NCI-H1436 treated with DMSO at 0.1 percent for 48 hours (cell line): Measurements from ENCODE around the gene SNX18.

ENCODE experiments used
- DNase-seq: peaks from one replicate; lab custom pipeline; 2025; lab: John Stamatoyannopoulos, UW

SNX18 gene

GRCh38 chr5:54541823-54542783, 24.5 kb downstream of the SNX18 start:
- no peak for DNase-seq

GRCh38 chr5:54544044-54544443, 26.5 kb downstream of the SNX18 start:
- no peak for DNase-seq

GRCh38 chr5:54545796-54546195, 28.2 kb downstream of the SNX18 start:
- DNase-seq = no peak

- DNase-seq = no peak
These were observed 30.2 kb downstream of the SNX18 start for GRCh38 chr5:54547711-54548250.

DNA sequence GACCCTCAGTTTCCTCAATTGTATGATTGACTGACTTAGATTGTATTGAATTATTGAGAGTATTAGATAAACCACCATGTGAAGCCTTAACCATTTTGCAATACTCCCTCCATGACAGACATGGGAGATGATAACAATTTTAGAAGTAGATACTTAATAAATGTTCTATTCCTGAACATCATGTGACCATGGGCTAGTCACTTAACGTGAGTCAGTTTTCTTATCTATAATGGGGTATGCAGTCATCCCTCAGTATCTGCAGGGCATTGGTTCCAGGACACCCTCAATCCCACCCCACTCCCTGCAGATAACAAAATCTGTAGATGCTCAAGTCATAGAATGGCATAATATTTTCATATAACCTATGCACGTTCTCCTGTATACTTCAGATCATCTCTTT, 31.0 kb downstream of the SNX18 start:
- DNase-seq = no peak

- DNase-seq = no peak
These were observed 33.7 kb downstream of the SNX18 start for GRCh38 chr5:54551292-54551691.

- no peak for DNase-seq
These were observed 34.4 kb downstream of the SNX18 start for GRCh38 chr5:54551926-54552325.

DNA sequence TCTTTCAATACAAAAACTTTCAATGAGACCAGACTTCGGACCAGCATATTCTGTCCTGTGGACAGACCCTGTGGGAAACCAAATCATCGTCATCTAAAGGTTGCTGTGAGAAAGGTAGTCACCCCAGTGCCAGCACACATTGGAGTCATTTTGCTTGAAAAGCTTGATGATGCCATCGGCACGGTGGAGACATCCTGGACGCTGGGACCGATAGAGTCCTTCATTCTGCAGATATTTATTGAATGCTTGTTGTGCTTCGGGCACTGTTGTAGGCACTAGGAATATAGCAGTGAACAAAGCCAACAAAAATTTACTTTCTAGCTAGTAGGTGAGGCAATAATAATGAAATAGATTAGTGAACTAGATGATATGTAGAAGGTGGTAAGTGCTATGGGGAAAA, 34.9 kb downstream of the SNX18 start:
- no peak for DNase-seq

DNA sequence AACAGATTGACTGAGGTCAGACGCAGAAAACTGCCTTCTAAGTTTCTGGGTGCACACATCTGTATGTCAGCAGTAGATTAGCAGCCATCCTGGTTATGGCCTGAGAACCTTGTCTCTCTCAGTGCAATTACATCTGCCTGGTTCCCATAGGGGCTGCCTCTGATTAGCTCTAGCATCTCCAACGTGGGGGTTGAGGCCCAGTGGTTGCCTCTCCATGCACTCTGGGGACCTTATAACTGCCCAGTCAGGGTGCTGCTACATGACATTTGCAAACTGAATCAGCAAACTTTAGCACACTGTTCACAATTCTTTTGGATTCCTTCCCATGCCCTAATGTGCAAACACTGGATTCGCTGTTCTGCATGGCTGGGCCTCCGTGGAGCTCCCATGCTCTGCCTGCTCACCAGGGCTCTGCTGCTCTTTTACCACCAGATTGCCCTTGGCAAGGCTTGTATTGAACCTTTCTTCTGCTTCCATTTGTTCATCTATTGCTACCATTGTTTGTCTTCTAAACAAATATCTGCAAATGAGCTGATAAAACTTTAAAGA, 36.2 kb downstream of the SNX18 start:
- no peak for DNase-seq

DNA sequence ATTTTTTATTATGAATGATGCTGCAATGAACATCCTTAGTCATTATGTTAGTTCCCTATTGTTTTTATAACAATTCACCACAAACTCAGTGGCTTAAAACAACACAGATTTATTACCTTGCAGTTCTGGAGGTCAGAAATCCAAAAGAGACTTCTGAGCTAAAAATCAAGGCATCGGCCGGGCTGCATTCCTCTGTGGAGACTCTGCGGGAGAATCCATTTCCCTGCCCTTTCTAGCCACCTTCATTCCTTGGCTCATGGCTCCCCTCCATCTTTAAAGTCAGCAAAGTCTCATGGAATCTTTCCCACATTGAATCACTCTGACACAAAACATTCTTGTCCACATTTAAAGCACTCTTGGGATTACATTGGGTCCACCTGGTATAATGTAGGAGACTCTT, 38.6 kb downstream of the SNX18 start:
- DNase-seq = no peak

DNA sequence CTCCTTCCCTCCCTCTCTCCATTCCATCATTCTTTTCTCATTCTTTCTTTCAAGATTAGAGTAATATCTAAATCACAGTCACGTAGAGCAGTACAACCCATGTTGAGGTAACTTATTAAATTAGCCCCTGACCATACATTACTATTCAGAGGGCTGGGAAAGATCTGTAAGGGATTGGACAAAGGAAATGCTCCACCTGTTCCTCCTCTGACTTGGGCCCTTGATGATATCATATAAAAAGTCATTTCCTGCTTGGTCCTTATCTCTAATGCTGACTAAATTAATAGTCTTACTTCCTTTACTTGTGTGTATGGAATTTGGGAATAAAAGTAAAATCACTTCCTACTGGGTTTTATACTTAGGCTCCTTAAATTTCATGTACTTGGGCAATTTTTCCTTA, 40.8 kb downstream of the SNX18 start:
- no peak for DNase-seq

- no peak for DNase-seq
These were observed 44.1 kb downstream of the SNX18 start for GRCh38 chr5:54561651-54562050.

- no peak for DNase-seq
These were observed 45.7 kb downstream of the SNX18 start for GRCh38 chr5:54563083-54563761.

- DNase-seq = no peak
These were observed 50.4 kb downstream of the SNX18 start for GRCh38 chr5:54567996-54568395.

DNA sequence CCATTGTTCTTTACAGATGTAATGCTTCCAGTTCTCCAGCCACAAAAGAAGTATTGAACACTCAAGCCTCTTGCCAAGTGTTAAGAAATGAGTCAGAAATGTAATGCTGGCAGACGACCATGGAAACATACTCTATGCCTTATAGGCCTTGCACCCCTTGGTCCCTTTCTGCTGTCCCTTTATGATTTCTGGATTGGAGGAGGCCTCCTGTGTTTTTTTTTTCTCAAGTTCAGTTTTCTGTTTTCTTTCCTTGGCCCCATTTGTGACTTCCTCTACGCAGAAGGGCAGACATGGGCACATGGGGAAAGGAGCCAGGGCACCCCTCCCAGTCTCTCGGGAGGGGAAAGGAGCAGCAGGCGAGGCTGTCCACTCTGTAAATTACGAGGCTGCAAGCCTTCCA, 53.4 kb downstream of the SNX18 start:
- no peak for DNase-seq

- no peak for DNase-seq
These were observed 53.9 kb downstream of the SNX18 start for GRCh38 chr5:54571462-54571861.

DNA sequence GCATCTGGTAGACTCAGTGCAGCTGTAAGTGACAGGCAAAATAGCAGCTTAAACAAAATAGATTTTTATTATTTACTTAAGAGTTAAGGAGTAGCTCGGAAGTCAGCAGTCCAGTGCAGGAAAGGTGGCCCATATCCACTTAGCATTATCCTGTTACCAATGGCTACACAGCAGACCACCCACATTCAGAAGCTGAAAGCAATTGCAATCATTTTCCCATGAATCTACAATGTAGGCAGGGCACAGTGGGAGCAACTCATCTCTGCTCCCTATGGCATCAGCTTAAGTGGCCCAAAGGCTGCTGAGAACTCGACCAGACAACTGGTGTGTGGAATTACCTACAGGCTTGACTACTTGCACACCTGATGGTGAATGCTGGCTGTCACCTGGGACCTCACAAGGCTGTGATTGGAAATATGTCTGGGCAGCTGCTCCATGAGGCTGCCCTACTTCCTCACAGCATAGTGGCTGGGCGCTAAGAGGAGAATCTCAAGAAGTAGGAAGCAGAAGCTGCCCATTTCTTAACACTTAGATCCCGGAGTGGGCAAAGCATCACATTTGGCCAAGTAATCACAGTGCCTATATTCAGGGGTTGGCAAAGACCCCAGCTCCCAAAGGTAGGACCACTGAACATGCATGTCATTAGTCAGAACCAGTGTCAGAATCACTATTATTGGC, 56.4 kb downstream of the SNX18 start:
- DNase-seq = no peak

- no peak for DNase-seq
These were observed 60.0 kb downstream of the SNX18 start for GRCh38 chr5:54577528-54577927.

DNA sequence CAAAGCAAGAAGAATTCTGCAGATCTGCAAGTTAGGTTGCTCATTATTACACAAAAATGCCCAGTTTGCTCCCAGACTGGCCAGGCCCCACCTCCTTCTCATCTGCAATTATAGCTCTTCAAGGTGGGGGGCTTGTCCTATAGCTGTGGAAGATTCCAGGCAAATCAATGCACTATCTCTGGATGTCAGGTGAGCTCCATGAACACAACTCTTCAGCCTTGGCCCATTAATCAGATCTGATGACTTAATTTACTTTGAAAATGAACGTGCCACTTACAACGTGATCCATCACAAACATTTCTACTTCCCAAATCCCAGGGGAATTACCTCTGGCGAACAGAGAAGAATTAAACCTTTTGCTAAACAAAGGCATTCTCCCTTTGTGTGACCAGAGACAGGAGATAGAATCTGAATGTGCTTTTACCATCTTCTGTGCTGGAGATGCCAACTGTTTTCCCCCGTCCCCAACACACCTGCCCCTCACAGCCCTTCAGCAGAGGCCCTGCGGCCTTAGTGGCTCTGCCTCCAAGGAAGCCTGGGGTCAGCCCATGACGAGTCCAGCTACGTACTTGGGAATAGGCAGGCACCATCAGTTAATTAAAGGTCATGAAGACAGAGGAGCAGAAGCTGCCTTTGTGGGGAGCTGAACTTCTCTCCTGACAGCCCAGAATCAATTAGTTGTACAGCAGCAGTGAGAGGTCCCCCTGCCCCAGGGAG, 60.5 kb downstream of the SNX18 start:
- no peak for DNase-seq

- no peak for DNase-seq
These were observed 62.2 kb downstream of the SNX18 start for GRCh38 chr5:54579591-54580295.
